Vagina (tissue), 2 donors: Measurements from ENCODE around the gene ADAT3. TPM values are rescaled to one million over a fixed set of nuclear protein-coding genes. Genes with fewer than 3 reads are reported as not detected.

ENCODE experiments used
- DNase-seq, 2 donors: peaks; one replicate each; pipeline ENCODE4 v3.0.0-alpha.2; 2017; ENCODE audit errors: extremely low spot score in 2 of 2
- H3K27ac ChIP-seq: fragments of 200-600 bp; sonication (generic); one replicate; pipeline ENCODE4 v1.5.1; 2019
- H3K27me3 ChIP-seq: fragments of 200-600 bp; sonication (generic); one replicate; pipeline ENCODE4 v1.5.1; 2019
- H3K36me3 ChIP-seq, 2 donors: fragments of 200-600 bp; sonication (generic); one replicate each; pipeline ENCODE4 v1.5.1; 2017 to 2019
- H3K4me1 ChIP-seq: fragments of 200-600 bp; sonication (generic); one replicate; pipeline ENCODE4 v1.5.1; 2019
- H3K4me3 ChIP-seq, 2 donors: fragments of 200-600 bp; sonication (generic); 1 replicate in 1 of 2; 2 replicates in 1 of 2; pipeline ENCODE4 v1.5.1; 2016 to 2019
- H3K9me3 ChIP-seq: fragments of 200-600 bp; sonication (generic); one replicate; pipeline ENCODE4 v1.5.1; 2019
- POLR2A ChIP-seq, 2 donors: fragments of 450-650 bp; IDR thresholded peaks; one replicate each; pipeline ENCODE4 v1.6.1; 2017; ENCODE audit warnings: antibody characterized with exemption in 2 of 2, mild to moderate bottlenecking in 2 of 2, moderate library complexity in 2 of 2
- POLR2AphosphoS5 ChIP-seq, 2 donors: sonication (generic); formaldehyde crosslinking; IDR thresholded peaks; one replicate each; pipeline ENCODE4 v1.9.0; 2017; ENCODE audit warnings: antibody characterized with exemption in 2 of 2, mild to moderate bottlenecking in 2 of 2, low read depth in 1 of 2; ENCODE audit not compliant: insufficient read depth in 1 of 2
- intact Hi-C: fragments of 100-400 bp; cut with DNase I; formaldehyde crosslinking; loops from one replicate; pipeline ENCODE4 v1.15.1; 2023
- total RNA-seq: library from RNA; depleted of rRNA; stranded (reverse); fragments of >200 nt; gene quantifications from one replicate; pipeline ENCODE4 v1.2.3, GENCODE V29; 2016
- TF ChIP-seq, protein P1 (sequence below), 3 experiments: fragments of 450-650 bp in 2 of 3; fragments of 200-600 bp in 1 of 3; sonication (generic) in 1 of 3; IDR thresholded peaks; one replicate each; pipeline ENCODE4 v1.5.1; 2017 to 2019; ENCODE audit warnings: antibody characterized with exemption in 3 of 3, mild to moderate bottlenecking in 2 of 3, moderate library complexity in 2 of 3

Gene ADAT3
- total RNA-seq, 1 donor from 2014 or later = 5.2 TPM

DNA sequence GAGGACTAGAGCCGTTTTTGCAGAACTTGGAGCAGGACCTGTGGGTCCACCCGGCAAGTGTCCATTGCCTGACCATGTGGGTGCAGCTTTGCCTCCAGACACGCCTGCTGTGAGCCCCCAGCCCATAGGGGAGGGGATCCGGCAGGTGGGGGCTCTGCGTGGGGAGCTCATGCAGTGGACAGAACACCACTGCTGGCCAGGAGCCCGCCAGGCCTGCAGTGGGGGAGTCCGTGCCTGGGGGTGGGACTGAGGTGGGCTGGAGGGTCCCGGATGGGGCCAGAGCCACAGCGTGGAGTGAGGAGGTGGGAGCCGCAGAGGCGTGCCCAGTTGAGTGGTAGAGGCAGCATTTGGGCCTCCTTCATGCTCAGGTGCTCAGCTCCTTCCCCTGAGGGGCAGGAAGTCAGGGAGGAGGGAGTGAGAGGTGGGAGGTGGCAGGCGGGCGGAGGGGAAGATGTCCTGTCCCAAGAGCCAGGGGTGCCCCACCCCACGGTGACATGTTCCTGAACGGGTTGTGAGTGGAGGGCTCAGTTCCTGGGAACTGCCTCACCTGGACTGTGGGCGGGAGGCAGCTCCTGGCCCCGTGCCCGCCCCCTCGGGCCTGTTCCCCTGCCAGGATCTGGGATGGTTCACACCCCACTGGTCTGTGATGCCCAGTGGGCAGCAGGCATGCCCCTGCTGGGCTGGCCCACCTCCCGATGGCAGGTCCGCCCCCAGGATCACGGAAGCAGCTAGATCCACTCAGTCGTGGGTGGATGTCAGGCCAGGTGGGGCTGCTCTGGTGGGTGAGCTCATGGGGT, 8.8 kb downstream of the ADAT3 start:
- Histone ChIP-seq H3K27ac (no peak overlapping the region), H3K36me3 (peaks cover 0 to 9% of the 10 kb centered on the region in 2 donors)
- intact Hi-C loops = no loop called here

DNA sequence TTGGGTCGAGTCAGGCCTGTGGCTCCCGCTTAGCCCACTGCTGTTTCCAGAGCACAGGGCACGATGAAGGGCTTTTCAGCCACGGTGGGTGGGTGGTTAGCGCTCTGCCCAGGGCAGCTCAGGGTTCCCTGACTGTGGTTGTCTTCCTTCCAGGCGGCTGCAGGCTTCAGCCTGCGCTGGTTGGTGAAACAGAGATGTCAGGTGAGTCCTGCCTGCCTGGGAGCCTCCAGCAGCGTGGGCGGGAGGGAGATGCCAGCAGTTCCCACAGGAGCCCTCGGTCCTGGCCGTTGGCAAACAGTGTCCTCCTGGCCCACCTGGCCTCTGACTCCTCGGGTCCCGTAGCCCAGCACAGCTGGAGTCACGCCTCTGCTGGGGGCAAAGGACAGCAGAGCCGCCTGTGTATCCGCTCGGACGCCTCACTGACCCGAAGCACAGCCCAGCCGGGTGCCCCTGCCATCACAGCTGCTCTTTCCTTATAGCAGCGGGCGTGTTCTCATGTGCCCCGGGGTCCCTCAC, 9.7 kb downstream of the ADAT3 start:
- Histone ChIP-seq H3K36me3 (peaks cover 0 to 15% of the 10 kb centered on the region in 2 donors), H3K27ac (no peak overlapping the region)

More for the DNA sequence above, 8.8 kb downstream of the ADAT3 start:
- no peaks in the 10 kb centered on the region for H3K9me3 ChIP-seq
- H3K27me3 ChIP-seq = no peaks in the 10 kb centered on the region
- TF ChIP-seq POLR2A (IDR thresholded peaks at IDR 0.05) (no peak), POLR2AphosphoS5 (IDR thresholded peaks at IDR 0.05; ENCODE audit: insufficient read depth in 1 of 2, low read depth in 1 of 2) (no peak)
- TF ChIP-seq, protein P1, sequence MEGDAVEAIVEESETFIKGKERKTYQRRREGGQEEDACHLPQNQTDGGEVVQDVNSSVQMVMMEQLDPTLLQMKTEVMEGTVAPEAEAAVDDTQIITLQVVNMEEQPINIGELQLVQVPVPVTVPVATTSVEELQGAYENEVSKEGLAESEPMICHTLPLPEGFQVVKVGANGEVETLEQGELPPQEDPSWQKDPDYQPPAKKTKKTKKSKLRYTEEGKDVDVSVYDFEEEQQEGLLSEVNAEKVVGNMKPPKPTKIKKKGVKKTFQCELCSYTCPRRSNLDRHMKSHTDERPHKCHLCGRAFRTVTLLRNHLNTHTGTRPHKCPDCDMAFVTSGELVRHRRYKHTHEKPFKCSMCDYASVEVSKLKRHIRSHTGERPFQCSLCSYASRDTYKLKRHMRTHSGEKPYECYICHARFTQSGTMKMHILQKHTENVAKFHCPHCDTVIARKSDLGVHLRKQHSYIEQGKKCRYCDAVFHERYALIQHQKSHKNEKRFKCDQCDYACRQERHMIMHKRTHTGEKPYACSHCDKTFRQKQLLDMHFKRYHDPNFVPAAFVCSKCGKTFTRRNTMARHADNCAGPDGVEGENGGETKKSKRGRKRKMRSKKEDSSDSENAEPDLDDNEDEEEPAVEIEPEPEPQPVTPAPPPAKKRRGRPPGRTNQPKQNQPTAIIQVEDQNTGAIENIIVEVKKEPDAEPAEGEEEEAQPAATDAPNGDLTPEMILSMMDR (IDR thresholded peaks at IDR 0.05) = no peak
- H3K4me1 ChIP-seq = peaks cover 13% of the 10 kb centered on the region
- DNase-seq = no peak
- no peak overlapping the region for H3K4me3 ChIP-seq

DNA sequence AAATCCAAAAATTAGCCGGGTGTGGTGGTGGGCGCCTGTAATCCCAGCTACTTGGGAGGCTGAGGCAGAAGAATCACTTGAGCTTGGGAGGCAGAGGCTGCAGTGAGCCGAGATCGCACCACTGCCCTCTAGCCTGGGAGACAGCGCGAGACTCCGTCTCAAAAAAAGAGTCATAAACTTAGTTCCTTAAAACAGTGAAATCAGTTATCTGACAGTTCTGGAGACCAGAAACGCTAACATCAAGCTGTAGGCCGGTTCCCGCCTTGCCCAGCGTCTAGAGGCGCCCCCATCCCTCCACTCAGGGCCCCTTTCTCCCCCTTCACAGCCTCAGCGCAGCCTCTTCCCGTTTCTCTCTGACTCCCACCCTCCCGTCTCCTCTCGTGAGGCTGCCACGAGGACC, 11.9 kb downstream of the ADAT3 start:
- Histone ChIP-seq H3K4me3 (no peak overlapping the region), H3K4me1 (no peaks in the 10 kb centered on the region), H3K9me3 (no peaks in the 10 kb centered on the region), H3K27me3 (no peaks in the 10 kb centered on the region), H3K36me3 (peaks cover 0 to 28% of the 10 kb centered on the region in 2 donors), H3K27ac (no peak overlapping the region)
- TF ChIP-seq POLR2AphosphoS5 (IDR thresholded peaks at IDR 0.05; ENCODE audit: insufficient read depth in 1 of 2, low read depth in 1 of 2) (no peak), POLR2A (IDR thresholded peaks at IDR 0.05) (no peak)
- TF ChIP-seq, protein P1 (IDR thresholded peaks at IDR 0.05) = no peak
- no peak for DNase-seq
- intact Hi-C loops = no loop called here

More for the DNA sequence above, 9.7 kb downstream of the ADAT3 start:
- no peaks in the 10 kb centered on the region for H3K9me3 ChIP-seq
- TF ChIP-seq, protein P1 (IDR thresholded peaks at IDR 0.05) = no peak
- no peak for TF ChIP-seq POLR2AphosphoS5 (IDR thresholded peaks at IDR 0.05; ENCODE audit: insufficient read depth in 1 of 2, low read depth in 1 of 2)
- no peak for TF ChIP-seq POLR2A (IDR thresholded peaks at IDR 0.05)
- no peak overlapping the region for H3K4me3 ChIP-seq
- no peak for DNase-seq
- intact Hi-C loops = no loop called here
- peaks cover 4% of the 10 kb centered on the region for H3K4me1 ChIP-seq
- H3K27me3 ChIP-seq = no peaks in the 10 kb centered on the region

DNA sequence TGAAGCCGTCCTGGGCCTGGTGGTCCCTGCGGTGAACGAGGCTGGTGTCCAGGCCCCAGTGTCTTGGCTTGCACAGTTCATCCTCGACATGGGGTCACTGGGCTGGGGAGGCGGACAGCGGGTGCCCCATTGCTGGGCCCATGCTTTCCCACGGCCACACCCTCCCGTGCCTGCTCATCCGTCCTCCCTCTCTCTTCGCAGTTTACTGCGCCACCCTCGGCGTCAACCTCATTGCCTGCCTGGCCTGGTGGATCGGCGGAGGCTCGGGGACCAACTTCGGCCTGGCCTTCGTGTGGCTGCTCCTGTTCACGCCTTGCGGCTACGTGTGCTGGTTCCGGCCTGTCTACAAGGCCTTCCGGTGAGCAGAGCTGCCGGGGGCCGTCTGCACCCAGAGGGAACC, 12.7 kb downstream of the ADAT3 start:
- Histone ChIP-seq H3K4me1 (no peaks in the 10 kb centered on the region), H3K36me3 (peaks cover 0 to 28% of the 10 kb centered on the region in 2 donors), H3K4me3 (no peak overlapping the region), H3K27me3 (no peaks in the 10 kb centered on the region), H3K27ac (no peak overlapping the region), H3K9me3 (no peaks in the 10 kb centered on the region)
- DNase-seq = no peak
- TF ChIP-seq POLR2AphosphoS5 (IDR thresholded peaks at IDR 0.05; ENCODE audit: insufficient read depth in 1 of 2, low read depth in 1 of 2) (no peak), POLR2A (IDR thresholded peaks at IDR 0.05) (no peak)
- TF ChIP-seq, protein P1 (IDR thresholded peaks at IDR 0.05) = no peak
- intact Hi-C loops = no loop called here

DNA sequence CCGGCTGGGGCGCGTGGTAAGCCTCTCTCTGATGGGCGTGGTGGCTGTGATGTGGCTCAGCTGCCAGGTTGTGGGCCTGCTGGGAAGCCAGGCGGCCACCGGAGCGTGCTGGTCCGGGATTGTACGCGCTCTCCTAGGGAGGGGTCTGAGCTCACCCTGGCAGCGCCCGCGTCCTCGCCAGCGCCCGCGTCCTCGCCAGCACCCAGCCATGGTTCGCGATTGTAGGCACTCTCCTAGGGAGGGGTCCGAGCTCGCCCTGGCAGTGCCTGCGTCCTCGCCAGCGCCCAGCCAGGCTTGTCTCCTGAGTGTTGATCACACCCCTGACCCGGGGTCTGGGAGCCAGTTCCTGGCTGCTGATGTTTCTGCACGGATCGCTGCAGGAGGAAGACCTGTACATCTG, 13.8 kb downstream of the ADAT3 start:
- no peak overlapping the region for H3K27ac ChIP-seq
- no peak overlapping the region for H3K4me3 ChIP-seq
- H3K27me3 ChIP-seq = no peaks in the 10 kb centered on the region
- DNase-seq = no peak
- H3K4me1 ChIP-seq = no peaks in the 10 kb centered on the region
- intact Hi-C loops = no loop called here
- peaks cover 0 to 29% of the 10 kb centered on the region in 2 donors for H3K36me3 ChIP-seq
- H3K9me3 ChIP-seq = no peaks in the 10 kb centered on the region
- TF ChIP-seq POLR2A (IDR thresholded peaks at IDR 0.05) = no peak
- TF ChIP-seq, protein P1 (IDR thresholded peaks at IDR 0.05) = no peak
- TF ChIP-seq POLR2AphosphoS5 (IDR thresholded peaks at IDR 0.05; ENCODE audit: insufficient read depth in 1 of 2, low read depth in 1 of 2) = no peak
